Aorta (tissue), 5 donors: Measurements from ENCODE around the gene TSPAN18. TPM values are rescaled to one million over a fixed set of nuclear protein-coding genes. Genes with fewer than 3 reads are reported as not detected.

ENCODE experiments used
- ATAC-seq: fragments of 200-7000 bp; cut with Tn5 transposase; one replicate; pipeline ENCODE4 v1.9.1; 2022; ENCODE audit warnings: moderate library complexity; ENCODE audit not compliant: low FRiP score
- DNase-seq, 2 donors: peaks; one replicate each; pipeline ENCODE4 v3.0.0-alpha.2; 2020
- H3K27ac ChIP-seq, 2 donors: one replicate each; pipeline ENCODE4 v1.5.1; 2013; ENCODE audit warnings: low read length in 2 of 2, mild to moderate bottlenecking in 2 of 2, moderate library complexity in 2 of 2, control low read depth in 1 of 2, inconsistent platforms in 1 of 2, low read depth in 1 of 2
- H3K27me3 ChIP-seq, 2 donors: one replicate each; pipeline ENCODE4 v1.6.1; 2013; ENCODE audit warnings: control low read depth in 1 of 2, low read length in 1 of 2, mild to moderate bottlenecking in 1 of 2, moderate library complexity in 1 of 2; ENCODE audit not compliant: insufficient read depth in 2 of 2, control insufficient read depth in 1 of 2
- H3K36me3 ChIP-seq, 2 donors: one replicate each; pipeline ENCODE4 v1.6.1; 2013; ENCODE audit warnings: control low read depth in 1 of 2, low read length in 1 of 2, mild to moderate bottlenecking in 1 of 2; ENCODE audit not compliant: insufficient read depth in 2 of 2, control insufficient read depth in 1 of 2
- H3K4me1 ChIP-seq, 2 donors: one replicate each; pipeline ENCODE4 v1.6.1; 2013; ENCODE audit warnings: low read length in 2 of 2, control low read depth in 1 of 2, mild to moderate bottlenecking in 1 of 2, moderate library complexity in 1 of 2; ENCODE audit not compliant: insufficient read depth in 2 of 2, control insufficient read depth in 1 of 2
- H3K4me3 ChIP-seq, 2 donors: one replicate each; pipeline ENCODE4 v1.5.1; 2013; ENCODE audit warnings: low read length in 2 of 2, control low read depth in 1 of 2, mild to moderate bottlenecking in 1 of 2
- H3K9me3 ChIP-seq: one replicate; pipeline ENCODE4 v1.6.1; 2013; ENCODE audit warnings: mild to moderate bottlenecking, low read length; ENCODE audit not compliant: control insufficient read depth
- WGBS, 2 donors: extraction: QIAGEN DNeasy Blood & Tissue Kit; methylation state at CpG; one replicate each; pipeline ENCODE4 v1.1.7; 2013; 5-methylcytosine and 5-hydroxymethylcytosine counted together
- intact Hi-C, 2 donors: fragments of 100-400 bp; cut with DNase I; formaldehyde crosslinking; loops; one replicate each; pipeline versions ENCODE4 v1.14.2 to v1.15.0; 2022
- polyA plus RNA-seq, 2 donors: library from polyadenylated mRNA; stranded (reverse); fragments of 200-250 nt; gene quantifications; one replicate each; pipeline ENCODE4 v1.2.3, GENCODE V29; 2013
- total RNA-seq, 2 donors: library from RNA; stranded (reverse); fragmentation: NEBNext Ultra II Directional; extraction: Animal tissue kit (Norgen Biotek cat#: 25700); gene quantifications; one replicate each; pipeline ENCODE4 v1.2.1, GENCODE V29; 2021
- donor health status: healthy with polysubstance abuse.
- donor health status: Bipolar disorder and iron deficiency.
- donor health status: DM: no; HTN: no; CAD: no.
- donor health status: DM: no; HTN: no; CAD: no.
- donor health status: DM: yes; HTN: yes; CAD: no.

Gene TSPAN18
- total and polyA plus RNA-seq, 4 donors = 1.0 to 44.9 (median 18.0) TPM

GRCh38 chr11:44693654-44694119 is 33.1 kb upstream of the TSPAN18 start:
- 89 to 92% methylated on average over 7 of the region's 7 CpGs for WGBS, 2 donors
- ATAC-seq = no peak

GRCh38 chr11:44694443-44694842 is 32.3 kb upstream of the TSPAN18 start:
- ATAC-seq = no peak
- DNase-seq = no peak
- H3K36me3 ChIP-seq = no peaks in the 10 kb centered on the region
- H3K27ac ChIP-seq = no peak overlapping the region
- no peaks in the 10 kb centered on the region for H3K4me1 ChIP-seq
- H3K9me3 ChIP-seq = no peaks in the 10 kb centered on the region
- intact Hi-C loops = no loop called here
- no peak overlapping the region for H3K4me3 ChIP-seq
- H3K27me3 ChIP-seq = peaks cover 0 to 1% of the 10 kb centered on the region in 2 donors
- whole genome bisulfite sequencing, 2 donors = 96 to 97% methylated on average over 12 of the region's 12 CpGs

More at GRCh38 chr11:44693654-44694119, 33.1 kb upstream of the TSPAN18 start:
- H3K27me3 ChIP-seq = peaks cover 0 to 1% of the 10 kb centered on the region in 2 donors
- H3K36me3 ChIP-seq = no peaks in the 10 kb centered on the region
- H3K4me1 ChIP-seq = no peaks in the 10 kb centered on the region
- H3K27ac ChIP-seq = no peak overlapping the region
- H3K4me3 ChIP-seq = no peak overlapping the region
- DNase-seq = no peak
- intact Hi-C loops = no loop called here
- H3K9me3 ChIP-seq = peaks cover 1% of the 10 kb centered on the region

GRCh38 chr11:44695169-44695833 is 31.5 kb upstream of the TSPAN18 start:
- H3K27ac ChIP-seq = no peak overlapping the region
- no peaks in the 10 kb centered on the region for H3K9me3 ChIP-seq
- ATAC-seq = no peak
- H3K36me3 ChIP-seq = no peaks in the 10 kb centered on the region
- H3K27me3 ChIP-seq = peaks cover 0 to 1% of the 10 kb centered on the region in 2 donors
- H3K4me1 ChIP-seq = no peaks in the 10 kb centered on the region
- WGBS, 2 donors = 79 to 82% methylated on average over 4 of the region's 4 CpGs
- intact Hi-C loops = no loop called here
- DNase-seq = no peak
- H3K4me3 ChIP-seq = no peak overlapping the region

GRCh38 chr11:44698252-44698912 is 28.4 kb upstream of the TSPAN18 start:
- DNase-seq = no peak
- H3K4me3 ChIP-seq = no peak overlapping the region
- ATAC-seq = no peak
- H3K36me3 ChIP-seq = no peaks in the 10 kb centered on the region
- H3K4me1 ChIP-seq = no peaks in the 10 kb centered on the region
- peaks cover 0 to 1% of the 10 kb centered on the region in 2 donors for H3K27me3 ChIP-seq
- H3K27ac ChIP-seq = no peak overlapping the region
- WGBS, 2 donors = 75 to 77% methylated on average over 13 of the region's 13 CpGs
- intact Hi-C loops = no loop called here
- H3K9me3 ChIP-seq = no peaks in the 10 kb centered on the region

- Histone ChIP-seq H3K4me1 (no peaks in the 10 kb centered on the region), H3K27me3 (peaks cover 0 to 1% of the 10 kb centered on the region in 2 donors), H3K9me3 (no peaks in the 10 kb centered on the region), H3K36me3 (no peaks in the 10 kb centered on the region), H3K27ac (no peak overlapping the region), H3K4me3 (no peak overlapping the region)
- ATAC-seq = no peak
- DNase-seq = no peak
- intact Hi-C loops = no loop called here
- 79 to 86% methylated on average over 12 of the region's 12 CpGs for WGBS, 2 donors
Observed at GRCh38 chr11:44699497-44700408, 27.0 kb upstream of the TSPAN18 start.

- DNase-seq (no peak), ATAC-seq (no peak)
- H3K27me3 ChIP-seq = peaks cover 0 to 1% of the 10 kb centered on the region in 2 donors
- H3K36me3 ChIP-seq = no peaks in the 10 kb centered on the region
- intact Hi-C loops = no loop called here
- no peak overlapping the region for H3K4me3 ChIP-seq
- no peak overlapping the region for H3K27ac ChIP-seq
- no peaks in the 10 kb centered on the region for H3K9me3 ChIP-seq
- 28 to 42% methylated on average over 2 of the region's 2 CpGs for WGBS, 2 donors
- no peaks in the 10 kb centered on the region for H3K4me1 ChIP-seq
Observed at GRCh38 chr11:44701276-44701675, 25.5 kb upstream of the TSPAN18 start.

GRCh38 chr11:44702889-44703288 is 23.9 kb upstream of the TSPAN18 start:
- Histone ChIP-seq H3K27ac (no peak overlapping the region), H3K4me1 (no peaks in the 10 kb centered on the region), H3K36me3 (no peaks in the 10 kb centered on the region), H3K9me3 (no peaks in the 10 kb centered on the region), H3K27me3 (no peaks in the 10 kb centered on the region), H3K4me3 (no peak overlapping the region)
- 89 to 95% methylated on average over 4 of the region's 4 CpGs for WGBS, 2 donors
- intact Hi-C loops = no loop called here
- no peak for ATAC-seq
- DNase-seq = no peak

- no peaks in the 10 kb centered on the region for H3K9me3 ChIP-seq
- DNase-seq (no peak), ATAC-seq (no peak)
- no peaks in the 10 kb centered on the region for H3K27me3 ChIP-seq
- no peaks in the 10 kb centered on the region for H3K36me3 ChIP-seq
- no peaks in the 10 kb centered on the region for H3K4me1 ChIP-seq
- intact Hi-C loops = no loop called here
- 93 to 94% methylated on average over 2 of the region's 2 CpGs for WGBS, 2 donors
- H3K4me3 ChIP-seq = no peak overlapping the region
- no peak overlapping the region for H3K27ac ChIP-seq
Observed at GRCh38 chr11:44707094-44707493, 19.7 kb upstream of the TSPAN18 start.
